Stimulated activated CD8-positive, alpha-beta memory T cell treated with anti-CD3 and anti-CD28 coated beads, Interleukin-4, amount 100 ng/mL, for 24 hours (primary cell): ENCODE measurements around the gene GRK3.

Experiments used
- DNase-seq: peaks from one replicate; pipeline ENCODE4 v3.0.0-alpha.2; 2020; ENCODE audit warnings: low read depth

GRK3 gene

DNA sequence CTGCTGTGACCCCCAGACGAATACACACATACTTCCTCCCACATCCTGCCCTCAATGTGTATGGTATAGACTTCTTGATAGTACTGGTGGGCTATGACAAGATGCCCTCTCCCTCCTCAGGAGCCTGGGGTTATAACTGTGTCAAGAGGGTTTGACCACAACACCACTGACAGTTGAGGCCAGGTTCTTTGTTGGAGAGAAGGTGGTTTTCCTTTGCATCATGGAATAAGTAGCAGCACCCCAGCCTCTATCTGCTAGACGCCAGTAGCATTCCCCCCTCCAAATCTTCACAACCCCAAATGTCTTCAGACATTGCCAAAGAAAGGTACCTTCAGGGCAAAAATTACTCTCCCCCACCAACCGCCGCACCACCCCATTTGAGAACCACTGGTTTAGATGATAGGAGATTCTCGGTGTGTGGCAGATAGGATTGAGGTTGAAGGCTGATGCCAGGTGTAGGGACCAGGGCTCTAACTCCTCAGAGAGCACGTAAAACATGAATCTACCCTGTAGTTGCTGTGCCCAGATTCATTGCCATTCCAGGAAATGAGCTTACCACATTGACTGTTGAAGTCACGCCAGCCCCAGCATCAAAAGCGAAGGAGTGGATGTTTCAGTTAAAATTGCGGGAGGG lies 172.0 kb downstream of the GRK3 start:
- DNase-seq: peak; percentile 6

DNA sequence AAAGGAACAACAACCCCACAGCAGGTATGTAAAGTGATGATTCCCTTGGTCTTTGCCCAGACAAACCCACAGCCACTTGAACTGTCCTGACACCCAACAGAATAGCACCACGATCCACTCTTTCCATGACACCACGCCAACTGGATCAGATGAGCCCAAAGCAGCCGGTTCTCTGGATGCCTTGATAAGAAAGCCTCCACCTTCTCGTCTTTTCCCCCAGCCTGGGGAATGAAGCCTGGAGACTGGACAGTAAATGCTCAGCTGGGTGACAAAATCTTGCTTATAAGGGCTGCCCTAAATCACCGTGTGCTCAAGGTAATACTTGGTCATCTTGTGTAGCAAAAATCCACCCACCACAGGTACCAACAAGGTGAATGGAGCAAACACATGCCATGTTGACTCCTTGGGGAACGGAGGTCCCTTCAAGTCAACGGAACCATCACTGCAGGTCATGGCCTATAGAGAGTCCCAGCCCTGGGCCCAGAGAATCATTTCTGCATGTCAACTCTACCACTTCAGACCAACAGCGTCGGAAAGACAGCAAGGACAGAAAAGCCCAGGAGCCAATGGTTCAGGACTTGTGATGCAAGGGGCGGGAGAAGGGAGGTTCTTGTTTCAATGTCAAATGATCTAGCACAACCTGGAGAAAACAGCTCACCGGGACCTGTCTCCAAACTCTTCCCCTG lies 175.3 kb downstream of the GRK3 start:
- no peak for DNase-seq

DNA sequence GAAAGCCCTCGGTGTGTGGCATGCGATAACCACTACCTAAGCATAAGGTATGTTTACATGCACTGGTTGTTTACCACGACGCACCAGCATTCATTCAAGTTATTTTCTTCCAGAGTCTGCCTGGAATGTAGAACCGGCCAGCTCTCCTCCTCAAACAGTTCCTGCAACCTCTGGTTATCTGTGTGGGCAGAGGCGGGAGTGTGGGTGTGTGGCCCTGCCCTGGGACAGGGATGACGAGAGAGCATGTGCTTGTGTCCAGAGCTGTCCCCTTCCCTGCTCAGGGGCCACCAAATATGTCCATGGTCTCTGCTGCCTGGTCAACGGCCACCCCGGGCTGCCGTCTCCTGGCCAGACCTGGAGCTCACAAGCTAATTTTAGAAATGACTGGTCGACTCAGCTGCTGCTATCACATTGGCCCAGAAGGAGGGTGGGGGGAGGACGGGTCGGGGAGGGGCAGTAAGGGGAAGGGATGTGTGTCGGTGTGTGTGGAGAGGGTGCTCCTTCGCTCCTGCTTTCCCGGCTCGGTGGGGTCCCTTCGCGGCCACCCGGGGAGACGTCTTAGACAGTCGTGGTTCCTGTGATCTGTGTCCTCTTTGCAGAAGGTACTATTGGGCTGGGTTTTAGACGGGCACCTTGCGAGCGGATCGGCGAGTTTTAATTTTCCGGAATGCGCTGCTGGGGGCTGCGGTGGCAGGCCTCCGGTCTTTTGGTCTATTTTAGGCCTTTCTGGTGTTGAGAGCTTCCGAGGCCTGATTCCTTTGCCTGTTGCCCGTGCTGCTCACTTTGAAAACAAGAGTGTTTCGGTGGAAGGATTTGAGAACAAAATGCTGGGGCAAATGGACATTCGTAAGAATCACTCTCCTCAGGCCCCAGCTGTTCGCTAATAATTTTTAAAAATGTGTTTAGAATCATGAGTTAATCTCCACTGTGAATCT lies 177.5 kb downstream of the GRK3 start, which contains the start of gene MYO18B:
Gene MYO18B (plus strand): TSS at position 497 of the 935 bp plus-strand sequence. CDS start 18,905 bp downstream, outside the sequence.
- DNase-seq: no peak

DNA sequence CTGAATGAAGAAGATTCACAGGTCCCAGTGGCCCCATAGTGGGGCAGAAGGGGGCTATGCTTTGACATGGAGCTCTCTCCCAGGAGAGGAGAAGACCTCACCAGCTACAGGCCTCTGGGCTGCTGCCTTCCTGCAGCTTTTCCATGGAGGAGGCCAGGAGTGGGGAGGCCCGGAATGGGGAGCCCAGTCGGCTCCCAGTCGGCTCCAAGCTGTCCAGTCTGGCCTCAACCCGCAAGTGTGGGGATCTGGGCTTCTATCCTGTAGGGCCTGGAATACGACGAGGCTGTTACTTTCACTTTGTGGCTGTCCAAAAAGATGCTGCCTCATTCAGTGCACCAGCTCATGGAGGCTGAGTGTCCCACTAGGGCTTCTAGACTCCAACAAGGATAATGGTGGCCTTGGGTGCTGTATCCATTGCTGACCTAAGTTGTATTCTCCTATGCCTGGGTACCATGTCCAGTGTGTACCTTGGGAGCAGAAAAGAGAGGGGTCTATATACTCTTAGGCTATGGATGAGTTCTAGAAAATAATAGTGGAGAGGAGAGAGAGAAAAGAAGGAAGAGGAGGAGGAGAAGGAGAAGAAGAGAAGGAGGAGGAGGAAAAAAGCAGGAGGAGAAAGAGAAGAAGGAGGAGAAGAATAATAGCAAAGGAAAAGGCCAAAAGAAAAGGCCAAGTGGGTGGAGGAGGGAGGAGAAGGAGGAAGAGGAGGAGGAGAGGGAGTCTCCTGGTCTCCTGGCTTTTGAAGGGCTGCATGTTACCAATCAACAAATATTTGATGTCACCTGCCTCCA lies 178.6 kb downstream of the GRK3 start:
- no peak for DNase-seq

DNA sequence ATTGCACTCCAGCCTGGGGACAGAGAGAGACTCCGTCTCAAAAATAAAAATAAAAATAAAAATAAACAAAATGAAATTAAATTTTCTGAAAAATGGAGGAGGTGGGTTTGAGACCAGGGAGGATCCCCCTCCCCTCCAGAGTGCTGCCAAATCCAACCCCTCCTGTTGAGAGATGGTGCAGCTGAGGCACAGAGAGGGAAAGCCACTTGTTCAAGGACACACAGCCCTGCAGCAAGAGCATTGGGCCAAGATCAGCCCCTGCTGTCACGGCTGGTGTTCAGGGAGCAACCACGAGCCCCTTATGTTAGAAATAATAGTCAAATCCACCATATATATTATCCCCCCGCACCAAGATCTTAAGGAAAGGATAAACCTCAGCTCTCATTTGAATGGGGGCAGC lies 180.2 kb downstream of the GRK3 start:
- DNase-seq: no peak

DNA sequence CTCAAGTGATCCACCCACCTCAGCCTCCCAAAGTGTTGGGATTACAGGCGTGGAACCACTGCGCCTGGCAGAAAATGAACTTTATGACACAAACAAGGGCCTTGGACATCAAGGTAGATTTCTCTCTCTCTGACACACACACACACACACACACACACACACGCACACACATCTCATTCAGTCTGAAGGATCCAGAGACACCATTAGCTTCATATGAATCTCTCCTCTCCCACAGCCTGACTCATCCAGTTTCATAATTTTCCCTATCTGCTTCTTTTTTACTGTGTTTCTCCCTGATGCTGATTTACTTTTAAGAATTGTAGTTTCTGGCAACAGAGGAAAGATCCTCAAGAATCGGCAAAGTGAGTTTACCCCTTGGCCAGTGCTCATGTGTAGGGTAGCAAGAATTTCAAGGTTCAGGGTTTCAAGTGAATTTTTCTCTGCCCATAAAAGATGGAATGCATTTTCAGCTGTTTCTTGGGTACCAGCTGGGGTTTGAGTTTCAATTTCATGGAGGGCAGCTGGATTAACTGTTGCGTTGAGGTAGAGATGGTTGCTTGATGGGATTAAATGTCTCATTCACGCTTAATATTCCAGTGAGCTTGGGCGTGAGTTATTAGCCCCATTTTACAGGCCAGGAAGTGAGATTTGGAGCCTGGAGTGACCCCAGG lies 181.0 kb downstream of the GRK3 start:
- no peak for DNase-seq

DNA sequence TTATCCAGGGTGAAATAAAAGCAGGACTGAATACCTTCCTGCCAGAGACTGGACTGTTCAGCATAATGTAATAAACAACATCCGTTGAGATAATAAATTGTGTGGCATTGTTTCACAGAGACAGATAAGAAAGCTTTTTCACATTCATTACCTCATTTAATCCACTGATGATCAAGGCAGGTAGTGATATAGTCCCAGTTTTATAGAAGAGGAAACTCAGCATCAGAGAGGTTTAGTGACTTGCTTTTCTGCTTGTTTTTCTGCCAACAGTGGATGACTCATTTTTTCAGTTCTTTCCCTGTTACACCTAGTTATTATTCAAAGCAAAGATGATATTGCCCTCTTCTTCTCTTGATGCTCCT lies 181.5 kb downstream of the GRK3 start:
- DNase-seq: no peak

DNA sequence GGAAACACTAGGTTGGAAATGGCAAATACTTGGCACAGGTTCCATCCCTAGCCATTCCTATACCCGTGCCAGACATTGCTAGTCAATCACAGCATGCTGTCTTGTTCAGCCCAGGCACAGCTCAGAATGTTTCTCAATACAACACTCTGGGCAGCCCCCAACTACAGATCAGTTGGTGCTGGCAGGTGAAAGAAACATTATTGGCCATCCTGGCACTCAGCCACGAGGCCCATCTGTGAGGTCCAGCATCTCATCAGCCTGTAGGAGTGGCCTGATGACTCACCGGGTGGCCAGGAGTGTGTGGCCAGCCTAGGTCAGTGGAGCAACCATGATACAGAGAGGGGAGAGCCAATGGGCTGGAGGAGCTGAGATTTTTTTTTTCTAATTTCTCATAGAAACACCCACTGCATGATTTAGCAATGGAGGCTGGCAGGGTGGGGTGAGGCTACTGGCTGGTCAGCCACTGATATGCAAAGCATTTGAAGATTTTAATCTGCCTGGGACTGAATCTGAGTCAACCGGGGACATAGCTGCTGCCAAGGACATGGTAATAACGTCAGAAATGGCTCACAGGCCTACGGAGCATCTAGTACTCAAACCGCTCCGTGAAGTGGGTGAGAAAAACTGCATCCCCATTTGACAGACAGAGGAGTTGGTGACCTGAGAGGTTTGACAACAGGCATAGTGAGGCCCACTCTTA lies 182.9 kb downstream of the GRK3 start:
- no peak for DNase-seq

DNA sequence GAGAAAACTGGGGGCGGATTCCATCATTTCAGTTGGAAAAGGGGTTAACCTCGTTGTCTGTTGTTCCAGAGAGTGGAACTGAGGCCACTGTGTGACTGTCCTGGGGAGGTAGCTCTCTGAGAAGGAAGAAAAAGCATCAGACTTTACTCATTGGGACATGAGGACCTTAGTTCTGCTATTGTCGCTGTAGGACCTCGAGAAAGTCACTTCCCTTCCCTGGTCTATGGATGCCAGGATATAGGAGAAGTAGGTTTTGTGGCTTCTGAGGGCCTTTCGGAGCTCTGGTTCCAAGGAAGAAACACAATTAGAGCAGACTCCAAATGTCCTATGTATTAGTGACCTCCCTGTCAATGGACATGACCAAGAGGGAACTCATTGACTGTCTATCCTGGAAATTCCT lies 183.7 kb downstream of the GRK3 start:
- DNase-seq: no peak

DNA sequence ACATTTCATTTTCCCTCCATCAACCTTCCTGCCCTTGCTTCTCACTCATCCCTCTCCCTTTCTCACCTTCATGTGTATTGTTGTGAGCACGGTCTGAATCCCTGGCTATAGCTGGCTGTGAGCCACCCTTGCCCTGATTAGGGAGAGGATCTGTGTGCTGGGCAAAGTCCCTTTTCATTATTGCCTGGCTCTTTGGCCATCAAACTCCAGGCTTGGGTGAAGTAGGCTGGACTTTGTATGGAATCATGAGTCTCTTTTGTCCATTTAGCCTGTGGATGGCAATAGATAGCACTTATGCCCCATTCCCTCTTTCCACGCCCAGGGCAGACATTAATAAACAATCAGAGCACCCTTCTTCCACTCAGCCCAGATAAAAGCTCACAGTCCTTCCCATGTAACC lies 184.2 kb downstream of the GRK3 start:
- DNase-seq: no peak

DNA sequence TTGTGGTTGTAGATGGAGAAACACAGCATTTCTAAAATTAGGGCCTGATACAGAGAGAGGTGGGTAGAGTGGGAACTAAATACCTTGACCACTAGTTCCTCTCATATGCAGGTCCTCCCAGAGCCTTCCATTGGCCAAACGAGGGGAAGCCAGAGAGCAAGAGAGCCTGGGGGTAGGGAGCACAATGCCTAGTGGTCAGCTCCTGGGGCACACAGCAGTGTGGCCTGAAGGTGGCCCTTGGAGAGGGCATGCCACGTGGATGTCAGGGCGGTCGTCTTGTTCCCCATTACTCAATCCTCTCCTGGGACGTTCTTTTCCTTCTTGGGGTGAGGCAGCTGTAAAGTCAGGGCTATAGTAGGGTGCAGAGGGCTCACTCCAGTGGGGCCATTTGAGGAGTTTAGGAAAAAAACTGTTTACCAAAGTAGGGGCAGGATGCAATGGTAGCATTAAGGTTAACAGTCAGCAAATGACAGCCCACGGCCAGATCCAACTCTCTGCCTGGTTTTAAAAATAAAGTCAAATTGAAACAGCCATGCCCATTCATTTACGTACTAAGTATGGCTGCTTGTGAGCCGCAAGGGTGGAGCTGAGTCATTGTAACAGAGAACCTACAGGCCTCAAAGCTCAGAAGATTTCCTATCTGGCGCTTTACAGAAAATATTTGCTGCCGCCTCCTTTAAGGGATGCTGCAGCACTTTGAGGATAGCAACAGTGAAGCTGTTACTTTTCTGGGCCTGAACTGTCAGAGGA lies 185.1 kb downstream of the GRK3 start:
- DNase-seq: no peak

DNA sequence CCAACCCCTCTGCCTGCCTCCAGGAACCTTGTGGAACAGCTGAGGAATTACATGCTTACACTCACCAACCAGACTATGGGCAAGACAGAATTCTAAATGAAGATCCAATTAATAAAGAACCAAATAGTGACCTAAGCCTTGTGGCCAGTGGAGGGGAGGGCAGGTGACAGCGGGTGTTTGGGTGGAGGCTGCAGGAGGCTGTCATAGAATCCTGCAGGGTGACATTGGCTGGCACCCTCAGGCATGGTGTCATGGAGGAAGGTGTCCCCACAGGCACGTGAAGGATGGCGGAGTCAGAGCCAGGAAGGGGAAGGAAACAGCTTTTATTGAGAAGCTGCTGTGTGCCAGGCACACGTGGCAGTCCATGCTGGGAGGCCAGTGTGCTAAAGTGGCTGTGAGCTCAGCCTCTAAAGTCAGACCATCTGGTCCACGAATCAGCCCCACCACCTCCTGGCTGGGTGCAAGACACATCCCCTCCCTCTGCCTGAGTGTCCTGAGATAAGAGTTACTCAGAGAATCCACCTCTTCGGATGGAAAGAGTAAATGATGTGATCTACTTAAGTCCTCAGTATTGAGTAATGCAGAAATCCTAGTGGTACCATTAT lies 186.2 kb downstream of the GRK3 start:
- DNase-seq: no peak

DNA sequence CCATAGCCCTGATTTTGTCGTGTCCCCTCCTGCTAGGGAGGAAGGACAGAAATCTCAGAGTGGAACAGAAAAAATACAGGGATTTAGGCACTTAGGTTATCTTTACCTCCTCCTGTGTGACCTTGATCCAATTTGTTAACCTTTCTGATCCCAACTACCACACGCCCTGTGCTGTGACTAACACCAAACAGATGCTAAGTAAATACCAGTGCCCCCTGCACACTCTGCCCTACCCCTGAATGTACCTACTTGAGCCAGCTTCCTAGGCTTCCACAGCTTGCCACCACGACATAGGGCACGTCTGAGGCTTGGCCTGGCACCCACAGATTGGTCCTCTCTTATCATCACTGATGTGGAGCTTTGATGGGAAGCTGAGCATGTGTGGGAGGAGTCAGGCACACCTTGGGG lies 186.7 kb downstream of the GRK3 start:
- DNase-seq: no peak

DNA sequence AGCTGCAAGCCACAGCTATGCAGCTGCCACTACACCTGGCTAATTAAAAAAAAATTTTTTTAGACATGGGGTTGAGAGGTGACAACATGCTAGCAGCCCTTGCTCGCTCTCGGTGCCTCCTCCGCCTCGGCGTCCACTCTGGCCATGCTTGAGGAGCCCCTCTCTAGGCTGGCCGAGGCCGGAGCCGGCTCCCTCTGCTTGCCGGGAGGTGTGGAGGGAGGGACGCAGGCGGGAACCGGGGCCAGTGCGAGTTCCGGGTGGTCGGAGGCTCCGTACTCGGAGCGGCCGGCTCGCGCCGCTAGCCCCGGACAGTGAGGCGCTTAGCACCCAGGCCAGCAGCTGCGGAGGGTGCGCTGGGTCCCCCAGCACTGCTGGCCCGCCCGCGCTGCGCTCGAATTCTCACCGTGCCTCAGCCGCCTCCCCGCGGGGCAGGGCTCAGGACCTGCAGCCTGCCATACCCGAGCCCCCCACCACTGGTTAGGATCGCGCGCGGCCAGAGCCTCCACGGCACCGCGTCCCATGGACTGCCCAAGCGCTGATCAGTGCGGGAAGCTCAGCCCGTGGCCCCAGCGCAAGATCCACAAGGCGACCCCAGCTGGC lies 188.2 kb downstream of the GRK3 start:
- DNase-seq: no peak

DNA sequence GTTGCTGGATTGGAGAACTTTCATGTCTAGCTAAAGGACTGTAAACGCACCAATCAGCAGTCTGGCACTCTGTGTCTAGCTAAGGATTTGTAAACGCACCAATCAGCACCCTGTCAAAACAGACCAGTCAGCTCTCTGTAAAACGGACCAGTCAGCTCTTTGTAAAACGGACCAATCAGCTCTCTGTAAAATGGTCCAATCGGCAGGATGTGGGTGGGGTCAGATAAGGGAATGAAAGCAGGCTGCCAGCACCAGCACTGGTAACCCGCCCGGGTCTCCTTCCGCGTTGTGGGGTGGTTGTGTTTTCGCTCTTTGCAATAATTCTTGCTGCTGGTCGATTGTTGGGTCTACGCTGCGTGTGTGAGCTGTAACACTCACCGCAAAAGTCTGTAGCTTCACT lies 188.8 kb downstream of the GRK3 start:
- DNase-seq: no peak

DNA sequence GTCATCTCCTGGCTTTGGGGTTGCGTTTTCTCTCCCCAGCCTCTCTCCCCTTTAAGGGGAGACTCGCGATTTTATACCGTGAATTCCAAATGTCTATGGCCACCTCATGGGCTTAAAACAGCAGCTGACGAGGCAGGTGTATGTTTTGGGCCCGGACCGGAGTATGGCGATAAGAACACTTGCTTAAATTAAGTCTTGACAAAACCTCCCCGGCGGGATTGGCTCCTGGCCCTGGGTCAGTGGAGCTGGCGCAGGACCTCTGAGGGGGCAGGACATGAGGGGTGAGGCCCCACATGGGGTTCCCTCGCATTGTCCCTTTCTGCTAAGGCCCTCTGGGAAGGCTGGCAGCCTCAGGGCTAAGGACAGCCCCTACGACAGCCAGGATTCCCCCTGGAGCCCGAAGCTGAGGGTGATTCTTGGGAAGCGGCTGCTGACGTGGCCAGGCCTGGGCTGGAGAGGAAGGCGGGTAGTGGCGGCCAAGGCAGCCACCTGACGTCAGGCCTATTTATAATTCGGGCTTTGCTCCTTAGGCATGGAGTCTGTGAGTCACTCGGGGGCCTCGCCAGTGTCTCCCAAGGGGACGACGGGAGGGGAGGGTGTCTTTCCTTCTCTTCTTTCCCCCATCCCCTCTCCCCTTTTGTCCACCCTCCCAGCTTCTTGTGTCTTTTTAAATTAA lies 190.2 kb downstream of the GRK3 start:
- no peak for DNase-seq

DNA sequence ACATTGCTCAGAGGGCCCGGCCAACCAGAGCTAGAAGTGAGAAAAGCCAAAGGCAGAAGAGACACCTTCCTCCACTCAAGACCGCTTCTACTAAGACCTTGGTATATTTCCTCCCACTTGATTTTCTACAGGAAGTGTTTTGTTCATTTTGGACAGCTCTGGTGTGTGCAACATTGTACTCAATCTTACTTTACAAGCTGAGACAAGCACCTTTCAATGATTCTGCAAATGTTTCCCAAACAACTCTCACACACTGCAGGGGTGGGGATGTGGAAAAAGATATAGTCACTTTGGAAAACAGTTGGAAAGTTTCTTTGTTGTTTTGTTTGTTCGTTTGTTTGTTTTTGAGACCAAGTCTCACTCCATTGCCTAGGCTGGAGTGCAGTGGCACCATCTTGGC lies 193.2 kb downstream of the GRK3 start:
- DNase-seq: no peak

DNA sequence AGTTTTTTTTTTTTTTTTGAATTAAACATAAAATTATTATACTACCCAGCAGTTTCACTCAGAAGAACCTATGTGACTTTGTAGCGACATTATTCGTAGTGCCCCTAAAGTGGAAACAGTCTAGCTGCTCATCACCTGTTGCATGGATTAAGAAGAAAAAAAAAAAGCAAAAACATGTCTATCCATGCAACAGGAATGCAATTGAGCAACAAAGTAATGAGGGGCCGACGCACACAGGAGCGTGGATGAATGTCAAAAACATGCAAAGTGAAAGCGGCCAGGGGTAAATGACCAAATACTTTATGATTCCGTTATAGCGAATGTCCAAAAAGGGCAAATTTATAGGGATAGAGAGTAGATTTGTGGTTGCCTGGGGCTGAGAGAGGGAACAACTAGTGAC lies 193.8 kb downstream of the GRK3 start:
- no peak for DNase-seq

DNA sequence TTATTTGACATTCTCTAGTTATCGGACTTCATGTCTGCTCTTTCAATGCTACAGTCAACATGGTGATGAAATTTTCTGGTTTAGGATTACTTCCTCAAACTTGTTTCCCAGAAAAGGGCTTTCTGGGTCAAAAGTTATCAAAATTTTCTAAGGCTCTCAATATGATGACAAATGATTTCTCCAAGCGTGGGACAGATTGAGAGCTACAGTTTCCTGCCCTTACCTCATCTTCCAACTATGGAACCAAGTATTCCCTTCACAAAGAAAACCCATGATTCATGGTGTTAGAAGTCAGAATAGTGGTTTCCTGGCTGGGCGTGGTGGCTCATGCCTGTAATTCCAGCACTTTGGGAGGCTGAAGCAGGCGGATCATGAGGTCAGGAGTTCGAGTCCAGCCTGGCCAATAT lies 195.4 kb downstream of the GRK3 start:
- DNase-seq: no peak
